Adipocyte (in vitro differentiated cells): Measurements from ENCODE around the gene PSME3.

Experiments
- DNase-seq: peaks from one replicate; pipeline ENCODE4 v3.0.0-alpha.2; 2015; ENCODE audit warnings: low read depth
- H3K27me3 ChIP-seq: replicated peaks from 2 replicates; pipeline ENCODE4 v1.7.0; 2013; ENCODE audit warnings: mild to moderate bottlenecking, low read length, moderate library complexity; ENCODE audit not compliant: control insufficient read depth, insufficient read depth
- H3K36me3 ChIP-seq: 2 replicates; pipeline ENCODE4 v1.7.0; 2013; ENCODE audit warnings: low read length, mild to moderate bottlenecking, moderate library complexity; ENCODE audit not compliant: control insufficient read depth, insufficient read depth, severe bottlenecking
- H3K4me1 ChIP-seq: 2 replicates; pipeline ENCODE4 v1.7.0; 2013; ENCODE audit warnings: mild to moderate bottlenecking, low read length, moderate library complexity; ENCODE audit not compliant: control insufficient read depth, insufficient read depth
- H3K4me3 ChIP-seq: 2 replicates; pipeline ENCODE4 v1.7.0; 2013; ENCODE audit warnings: mild to moderate bottlenecking, low read length, moderate library complexity
- H3K9ac ChIP-seq: 2 replicates; pipeline ENCODE4 v1.7.0; 2013; ENCODE audit warnings: mild to moderate bottlenecking, low read length, moderate library complexity
- H3K9me3 ChIP-seq: 2 replicates; pipeline ENCODE4 v1.7.0; 2013; ENCODE audit warnings: mild to moderate bottlenecking, low read length, moderate library complexity; ENCODE audit not compliant: control insufficient read depth

Gene PSME3

DNA sequence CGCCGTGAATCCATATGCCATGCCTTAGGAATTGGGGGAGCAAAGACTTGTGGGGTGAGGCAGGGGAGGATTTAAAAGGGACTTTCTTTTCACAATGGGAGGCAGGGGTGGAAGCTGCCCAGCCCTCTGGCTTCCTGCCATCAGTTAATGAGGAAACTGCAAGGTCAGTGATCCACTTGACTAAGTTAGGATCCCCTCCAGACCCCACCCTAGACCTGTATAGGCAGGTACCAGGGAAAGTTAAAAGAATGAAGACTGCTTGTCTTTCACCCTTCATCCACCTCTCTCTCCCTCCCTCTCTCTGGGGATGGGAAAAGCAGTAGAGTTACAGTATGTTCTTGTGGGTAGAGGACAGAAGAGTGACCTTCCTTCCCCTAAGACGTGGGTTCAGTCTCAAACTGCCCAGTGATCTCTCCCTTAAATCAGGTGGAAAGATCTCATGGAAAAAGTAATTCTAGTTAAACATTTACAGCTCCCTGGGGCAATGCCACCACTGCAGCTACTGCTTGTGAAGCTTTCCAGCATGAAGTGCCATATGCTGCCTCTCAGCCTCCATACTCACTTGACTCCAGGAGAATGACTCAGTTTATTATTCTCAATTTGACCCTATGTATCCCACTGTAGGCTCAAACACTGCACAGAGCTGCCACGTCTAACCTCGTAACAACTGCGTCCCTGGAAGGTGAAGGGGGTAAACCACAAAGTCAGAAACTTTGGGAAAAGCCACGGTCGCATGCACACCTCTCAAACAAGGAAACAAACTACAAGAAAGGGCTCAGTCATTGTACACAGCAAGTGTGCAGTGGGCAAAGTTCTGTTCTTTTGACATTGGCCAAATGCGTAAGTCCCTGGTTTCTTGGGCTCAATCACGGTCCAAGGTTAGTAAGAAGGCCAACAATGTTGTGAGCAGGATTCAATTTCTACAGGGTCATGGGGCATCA is 35.9 kb upstream of the PSME3 start:
- Histone ChIP-seq H3K9ac (peak overlapping the region; percentile 98), H3K4me1 (peaks cover 27% of the 10 kb centered on the region), H3K36me3 (peaks cover 3% of the 10 kb centered on the region), H3K9me3 (no peaks in the 10 kb centered on the region), H3K4me3 (peak overlapping the region; percentile 96), H3K27me3 (no peaks in the 10 kb centered on the region)
- DNase-seq: no peak

DNA sequence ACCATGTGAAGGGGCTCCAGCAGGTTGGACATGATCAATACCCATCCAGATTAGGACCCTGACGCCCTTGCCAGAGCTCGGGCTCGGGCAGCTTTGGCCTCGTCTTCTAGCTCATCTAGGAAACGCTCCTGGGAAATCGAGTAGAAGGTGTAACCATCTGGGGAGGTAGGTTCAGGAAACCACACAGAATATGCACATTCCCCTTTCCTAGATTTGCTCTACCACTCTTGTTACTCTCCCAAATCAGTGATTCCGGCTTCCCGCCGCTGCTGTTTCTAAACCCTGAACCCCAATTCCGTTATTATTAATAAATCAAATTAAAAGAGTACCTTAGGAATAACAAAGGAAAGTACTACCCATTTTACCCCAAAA is 35.2 kb upstream of the PSME3 start:
- Histone ChIP-seq H3K9me3 (no peaks in the 10 kb centered on the region), H3K9ac (peak overlapping the region; percentile 98), H3K4me3 (peak overlapping the region; percentile 96), H3K4me1 (peaks cover 27% of the 10 kb centered on the region), H3K36me3 (peaks cover 3% of the 10 kb centered on the region), H3K27me3 (no peaks in the 10 kb centered on the region)
- DNase-seq: no peak

DNA sequence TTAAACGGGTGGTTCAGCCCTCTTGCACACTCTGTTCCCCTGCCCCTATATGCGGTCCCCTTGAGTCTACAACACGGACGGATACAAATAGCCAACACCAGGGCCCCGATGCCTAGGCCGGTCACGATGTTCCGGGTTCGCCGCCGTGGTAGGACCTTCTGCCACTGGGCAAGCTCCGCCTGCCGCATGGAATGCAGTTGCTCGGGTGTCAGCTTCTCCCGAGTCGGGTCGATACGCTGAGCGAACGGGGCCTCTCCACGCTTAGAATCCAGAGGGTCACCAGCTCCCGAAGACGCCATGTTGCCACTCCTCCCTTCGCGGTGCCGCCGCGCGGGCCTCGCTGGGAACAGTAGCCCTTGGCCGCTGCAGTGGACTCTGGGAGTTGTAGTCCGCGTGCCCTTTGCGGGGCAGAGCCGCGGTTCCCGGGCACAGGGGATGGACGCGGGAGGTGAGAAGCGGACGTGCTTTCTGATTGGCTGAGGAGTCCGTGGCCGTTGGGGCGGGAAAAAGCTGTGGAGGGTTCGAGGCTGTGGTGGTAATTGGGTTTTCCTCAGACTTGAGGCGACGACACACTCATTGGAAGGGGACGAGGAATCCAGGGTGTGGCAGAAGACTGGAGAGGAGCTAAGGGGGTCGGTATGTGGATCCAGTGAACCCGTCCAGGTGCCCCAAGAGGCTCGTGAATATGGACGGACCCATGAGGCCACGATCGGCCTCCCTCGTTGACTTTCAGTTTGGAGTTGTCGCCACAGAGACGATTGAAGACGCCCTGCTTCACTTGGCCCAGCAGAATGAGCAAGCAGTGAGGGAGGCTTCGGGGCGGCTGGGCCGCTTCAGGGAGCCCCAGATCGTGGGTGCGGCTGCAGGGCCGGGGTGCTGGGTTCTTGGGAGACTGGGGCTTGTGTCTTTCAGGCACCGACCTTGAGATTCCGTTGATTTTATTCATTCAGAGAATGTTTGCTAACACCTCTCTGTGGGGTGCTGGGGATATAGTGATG is 34.5 kb upstream of the PSME3 start, which contains the start of the genes CNTD1 and COA3:
Gene CNTD1, plus strand, starts transcription at position 479 of the 998 bp plus-strand sequence. Its CDS starts 207 bp downstream, at position 686.
Gene COA3, minus strand, starts transcription at position 322 of the 998 bp plus-strand sequence. Its CDS starts 23 bp downstream, at position 299.
- H3K27me3 ChIP-seq: no peaks in the 10 kb centered on the region
- H3K9me3 ChIP-seq: no peaks in the 10 kb centered on the region
- peaks cover 27% of the 10 kb centered on the region for H3K4me1 ChIP-seq
- H3K9ac ChIP-seq: peak within 1 kb of the TSS; percentile 98
- H3K36me3 ChIP-seq: peaks cover 3% of the 10 kb centered on the region
- peak; percentile 96 for DNase-seq
- peak within 1 kb of the TSS; percentile 96 for H3K4me3 ChIP-seq

DNA sequence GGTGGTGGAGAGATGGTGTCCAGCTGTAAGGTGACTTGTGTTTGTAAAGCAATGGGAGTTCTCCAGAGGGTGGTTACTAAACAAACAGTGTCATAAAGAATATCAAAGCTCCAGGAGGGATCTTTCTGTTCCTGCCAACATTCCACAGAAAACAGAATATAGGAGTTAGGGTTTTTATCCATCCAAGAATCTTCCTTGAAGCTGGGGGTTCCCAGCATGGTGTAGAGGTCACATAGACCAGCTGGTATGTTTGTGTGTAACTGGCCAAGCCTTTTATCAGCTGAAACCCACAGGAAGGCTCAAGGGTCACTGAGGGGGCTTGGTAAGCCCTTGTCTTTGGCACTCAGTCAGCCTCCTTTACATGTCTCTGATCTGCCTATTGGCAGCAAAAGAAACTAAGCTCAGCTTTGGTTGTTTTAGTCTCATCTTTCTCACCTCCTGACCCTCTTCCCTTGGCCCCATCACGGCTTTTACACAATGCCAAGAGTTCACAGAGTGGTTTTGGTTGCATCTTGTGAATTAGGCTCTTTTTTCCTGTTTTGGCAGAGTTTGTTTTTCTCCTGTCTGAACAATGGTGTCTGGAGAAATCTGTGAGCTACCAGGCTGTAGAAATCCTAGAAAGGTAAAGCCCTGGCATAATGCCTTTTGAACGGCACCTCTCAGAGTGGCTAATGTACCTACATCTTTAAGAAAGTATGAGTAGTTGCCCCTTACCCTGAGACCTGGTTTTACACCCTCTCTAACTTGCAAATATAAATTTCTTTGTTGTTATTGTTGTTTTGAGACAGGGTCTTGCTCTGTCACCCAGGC is 29.9 kb upstream of the PSME3 start:
- DNase-seq: no peak
- H3K9me3 ChIP-seq: no peaks in the 10 kb centered on the region
- H3K27me3 ChIP-seq: no peaks in the 10 kb centered on the region
- peaks cover 6% of the 10 kb centered on the region for H3K4me1 ChIP-seq
- no peak overlapping the region for H3K9ac ChIP-seq
- H3K4me3 ChIP-seq: no peak overlapping the region
- no peaks in the 10 kb centered on the region for H3K36me3 ChIP-seq

DNA sequence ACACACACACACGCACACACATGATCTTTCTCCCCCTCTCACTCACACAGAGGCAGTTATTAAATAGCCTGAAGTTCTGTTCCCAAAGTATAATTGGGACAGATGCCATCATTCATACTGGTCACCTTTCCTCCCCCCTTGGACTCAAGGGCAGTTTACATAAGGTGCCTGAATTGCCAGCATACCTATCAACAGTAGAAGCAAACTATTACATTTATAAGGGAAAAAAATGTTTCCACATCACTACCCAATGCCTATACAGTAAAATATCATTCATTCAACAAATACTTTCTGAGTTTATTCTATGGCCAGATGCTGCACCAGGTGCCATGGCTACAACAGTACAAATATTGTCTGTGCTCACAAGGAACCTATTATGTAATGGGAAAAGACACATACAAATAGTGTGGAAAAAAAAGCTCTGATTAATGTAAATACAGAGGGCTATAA is 28.3 kb upstream of the PSME3 start:
- Histone ChIP-seq H3K4me3 (no peak overlapping the region), H3K9me3 (no peaks in the 10 kb centered on the region), H3K4me1 (peaks cover 18% of the 10 kb centered on the region), H3K9ac (no peak overlapping the region), H3K36me3 (peaks cover under 1% of the 10 kb centered on the region), H3K27me3 (no peaks in the 10 kb centered on the region)
- no peak for DNase-seq

- Histone ChIP-seq H3K36me3 (peaks cover 14% of the 10 kb centered on the region), H3K9me3 (no peaks in the 10 kb centered on the region), H3K9ac (no peak overlapping the region), H3K4me1 (peaks cover 18% of the 10 kb centered on the region), H3K4me3 (no peak overlapping the region), H3K27me3 (no peaks in the 10 kb centered on the region)
- DNase-seq: no peak
Measured at GRCh38 chr17:42806249-42806648, 26.9 kb upstream of the PSME3 start.

DNA sequence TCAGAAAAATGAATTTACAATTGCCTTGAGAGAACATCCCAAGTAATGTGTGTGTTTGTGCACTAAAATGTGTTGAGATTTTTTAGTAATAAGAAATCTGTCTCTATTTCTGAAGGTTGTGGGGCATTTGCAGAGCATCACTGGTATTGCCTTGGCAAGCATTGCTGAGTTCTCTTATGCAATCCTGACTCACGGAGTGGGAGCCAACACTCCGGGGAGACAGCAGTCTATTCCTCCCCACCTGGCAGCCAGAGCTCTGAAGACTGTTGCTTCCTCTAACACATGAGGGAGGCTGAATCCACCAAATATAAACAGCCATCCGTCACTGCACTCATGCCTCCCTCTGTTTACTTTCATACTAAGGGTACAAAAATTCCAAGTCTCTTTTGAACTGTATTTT is 23.9 kb upstream of the PSME3 start:
- H3K27me3 ChIP-seq: no peaks in the 10 kb centered on the region
- DNase-seq: peak; percentile 82
- no peaks in the 10 kb centered on the region for H3K9me3 ChIP-seq
- H3K36me3 ChIP-seq: peaks cover 33% of the 10 kb centered on the region
- H3K4me1 ChIP-seq: peaks cover 20% of the 10 kb centered on the region
- no peak overlapping the region for H3K4me3 ChIP-seq
- H3K9ac ChIP-seq: no peak overlapping the region

DNA sequence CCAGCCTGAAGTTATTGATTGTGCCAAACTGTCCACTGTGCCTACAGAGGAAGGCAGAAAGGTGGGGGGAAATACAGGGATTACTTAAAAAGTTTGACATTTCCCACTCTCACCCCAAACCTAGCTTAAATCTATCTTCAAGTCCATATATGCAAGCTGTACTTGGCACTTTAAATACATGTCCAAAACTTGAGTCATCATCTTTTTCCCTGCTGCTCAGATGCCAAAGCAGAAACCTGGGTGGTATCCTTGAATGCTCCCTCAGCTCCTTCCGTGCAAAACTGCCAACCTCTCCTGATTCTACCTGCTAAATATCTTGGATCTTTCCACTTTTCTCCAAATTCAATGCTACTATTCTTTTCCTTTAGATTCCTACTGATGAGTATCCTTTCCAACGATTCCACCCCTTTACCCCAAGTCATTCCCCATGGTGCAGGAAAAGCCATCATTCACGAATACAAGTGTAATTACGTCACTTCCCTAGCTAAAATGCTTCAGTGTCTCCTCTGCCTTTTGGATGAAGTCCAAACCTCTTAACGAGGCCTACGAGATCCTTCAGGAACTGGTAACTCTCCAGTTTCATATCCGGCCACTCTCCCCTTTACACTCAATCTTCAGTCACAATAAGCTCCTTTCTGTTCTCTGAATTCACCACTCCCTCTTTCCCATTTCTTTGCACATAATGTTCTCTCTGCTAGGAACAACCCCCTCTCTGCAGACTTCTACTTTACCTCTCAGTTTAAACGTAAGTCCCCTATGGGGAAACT is 18.4 kb upstream of the PSME3 start:
- H3K36me3 ChIP-seq: peaks cover 80% of the 10 kb centered on the region
- no peaks in the 10 kb centered on the region for H3K27me3 ChIP-seq
- no peaks in the 10 kb centered on the region for H3K9me3 ChIP-seq
- peaks cover 21% of the 10 kb centered on the region for H3K4me1 ChIP-seq
- peak overlapping the region; percentile 56 for H3K9ac ChIP-seq
- H3K4me3 ChIP-seq: peak overlapping the region; percentile 32
- DNase-seq: no peak

GRCh38 chr17:42817866-42818265 is 15.3 kb upstream of the PSME3 start:
- H3K9me3 ChIP-seq: no peaks in the 10 kb centered on the region
- no peak overlapping the region for H3K9ac ChIP-seq
- peaks cover 23% of the 10 kb centered on the region for H3K4me1 ChIP-seq
- no peak overlapping the region for H3K4me3 ChIP-seq
- no peaks in the 10 kb centered on the region for H3K27me3 ChIP-seq
- no peak for DNase-seq
- H3K36me3 ChIP-seq: peaks cover 79% of the 10 kb centered on the region

GRCh38 chr17:42818379-42818778 is 14.8 kb upstream of the PSME3 start:
- H3K36me3 ChIP-seq: peaks cover 76% of the 10 kb centered on the region
- no peak overlapping the region for H3K4me3 ChIP-seq
- H3K4me1 ChIP-seq: peaks cover 28% of the 10 kb centered on the region
- DNase-seq: no peak
- no peaks in the 10 kb centered on the region for H3K9me3 ChIP-seq
- no peaks in the 10 kb centered on the region for H3K27me3 ChIP-seq
- no peak overlapping the region for H3K9ac ChIP-seq
